ENCODE data around the gene UBE2O. TPM values are rescaled to one million over a fixed set of nuclear protein-coding genes. Genes with fewer than 3 reads are reported as not detected.

UBE2O gene
- total RNA-seq, 2 experiments from 2014 or later, result 26.5 to 28.9 TPM

- POLR2A ChIA-PET, result no interaction called here
- no peaks in the 10 kb centered on the region for H3K27me3 Mint-ChIP-seq
- H3K4me3 Mint-ChIP-seq, result no peak overlapping the region
- H3K27ac Mint-ChIP-seq, result no peak overlapping the region
- CTCF ChIA-PET, result interaction anchor here (1.2 kb wide), 1 partner anchor 56 kb away, joined by 4 read pairs; no protein-coding TSS in a partner anchor
- DNase-seq, result no peak
- peaks cover 32% of the 10 kb centered on the region for H3K36me3 Mint-ChIP-seq (ENCODE audit: low read depth)
- peaks cover 5% of the 10 kb centered on the region for H3K4me1 Mint-ChIP-seq
- no peaks in the 10 kb centered on the region for H3K9me3 Mint-ChIP-seq
Measured at GRCh38 chr17:76341301-76341700, 111.7 kb downstream of the UBE2O start.

Other genes with a start within 250 kb of the UBE2O start
- 10 to 100 TPM; 79.8 to 83.9 TPM for gene RNF157, start 212.7 kb downstream of the UBE2O start, total RNA-seq
- gene UBALD2, start 187.8 kb downstream of the UBE2O start, total RNA-seq, result 100 to 1,000 TPM; 524 to 546 TPM
- gene QRICH2, start 144.9 kb downstream of the UBE2O start, total RNA-seq, result 1 to 10 TPM; 1.4 to 1.9 TPM
- gene PRPSAP1, start 99.2 kb downstream of the UBE2O start, total RNA-seq, result 10 to 100 TPM; 59.9 to 66.7 TPM
- gene SPHK1, start 68.5 kb downstream of the UBE2O start, total RNA-seq, result 1 to 10 TPM; 2.8 to 3.4 TPM
- not detected for gene AANAT, start 14.5 kb upstream of the UBE2O start, total RNA-seq
- 10 to 100 TPM; 33.2 to 33.8 TPM for gene RHBDF2, start 48.3 kb upstream of the UBE2O start, total RNA-seq
- not detected for gene CYGB, start 84.6 kb upstream of the UBE2O start, total RNA-seq
- gene PRCD, start 86.9 kb upstream of the UBE2O start, total RNA-seq, result not detected
- gene ST6GALNAC2, start 132.7 kb upstream of the UBE2O start, total RNA-seq, result under 1 TPM; 0.25 to 0.65 TPM
- gene ST6GALNAC1, start 190.6 kb upstream of the UBE2O start, total RNA-seq, result 1 to 10 TPM; 3.1 to 4.0 TPM

Measured in activated CD4-positive, alpha-beta memory T cell treated with anti-CD3 and anti-CD28 coated beads, Interleukin-2, amount 10 ng/mL, durations not matched to agents 7 days and 5 days (primary cell).